Panc1 (cell line): ENCODE measurements around the gene ZYG11B. TPM values are rescaled to one million over a fixed set of nuclear protein-coding genes. Genes with fewer than 3 reads are reported as not detected.

ENCODE experiments used
- ATAC-seq: fragments of 200-7000 bp; cut with Tn5 transposase; 2 replicates; pipeline ENCODE4 v1.9.1; 2020; ENCODE audit warnings: mild to moderate bottlenecking, moderate library complexity
- BruUV-seq: library from RNA; stranded (reverse); fragments of 400-500 nt; replicated peaks from 2 replicates; lab custom pipeline; 2021; lab: Mats Ljungman, UMichigan
- CTCF ChIA-PET: fragments of 300-600 bp; sonication (Branson Sonifier 250); formaldehyde crosslinking; loops from one replicate; lab custom pipeline; 2022; ENCODE audit warnings: antibody characterized with exemption; lab: Charles Lee
- POLR2A ChIA-PET: fragments of 300-600 bp; sonication (Branson Sonifier 250); formaldehyde crosslinking; loops from one replicate; lab custom pipeline; 2022; ENCODE audit warnings: antibody characterized with exemption; lab: Charles Lee
- DNase-seq: peaks from one replicate; pipeline ENCODE4 v3.0.0-alpha.2; 2010; ENCODE audit warnings: low read depth, low spot score
- H3K27ac ChIP-seq: 2 replicates; pipeline ENCODE4 v1.5.1; 2011; ENCODE audit warnings: mild to moderate bottlenecking, low read length, inconsistent platforms
- H3K27me3 ChIP-seq: fragments of 200-500 bp; sonication (Bioruptor generic); 2 replicates; pipeline ENCODE4 v1.6.0; 2014; ENCODE audit warnings: low read length, inconsistent platforms; ENCODE audit not compliant: control insufficient read depth, insufficient read depth
- H3K36me3 ChIP-seq: fragments of 200-500 bp; sonication (Bioruptor generic); 2 replicates; pipeline ENCODE4 v1.5.1; 2014; ENCODE audit warnings: inconsistent platforms, mild to moderate bottlenecking, low read length, moderate library complexity; ENCODE audit not compliant: control insufficient read depth, insufficient read depth
- H3K4me1 ChIP-seq: 2 replicates; pipeline ENCODE4 v1.5.1; 2011; ENCODE audit warnings: inconsistent platforms, mild to moderate bottlenecking, low read length, moderate library complexity; ENCODE audit not compliant: control insufficient read depth, insufficient read depth
- H3K4me3 ChIP-seq, 2 experiments: 2 replicates each; pipeline ENCODE4 v1.5.1; 2011 to 2012; ENCODE audit warnings: low read depth in 2 of 2, low read length in 2 of 2, mild to moderate bottlenecking in 2 of 2, inconsistent platforms in 1 of 2, moderate library complexity in 1 of 2
- H3K9me3 ChIP-seq: fragments of 200-500 bp; sonication (Bioruptor generic); 2 replicates; pipeline ENCODE4 v1.5.1; 2014; ENCODE audit warnings: low read depth, mild to moderate bottlenecking, inconsistent platforms, low read length, moderate library complexity; ENCODE audit not compliant: control insufficient read depth, insufficient read depth
- CTCF ChIP-seq: fragments of 450-650 bp; IDR thresholded peaks from 2 replicates; pipeline ENCODE4 v1.5.1; 2017; ENCODE audit warnings: mild to moderate bottlenecking
- POLR2AphosphoS5 ChIP-seq: IDR thresholded peaks from 2 replicates; pipeline ENCODE4 v1.6.1; 2012; ENCODE audit warnings: mild to moderate bottlenecking, low read depth, low read length, moderate library complexity
- REST ChIP-seq, 2 experiments: IDR thresholded peaks; 2 replicates each; pipeline ENCODE4 v1.6.1; 2011 to 2012; ENCODE audit warnings: low read depth in 2 of 2, control low read depth in 1 of 2, low read length in 1 of 2, mild to moderate bottlenecking in 1 of 2, moderate library complexity in 1 of 2; ENCODE audit not compliant: insufficient read depth in 1 of 2
- SIN3A ChIP-seq: IDR thresholded peaks from 2 replicates; pipeline ENCODE4 v1.6.1; 2012; ENCODE audit warnings: low read depth, mild to moderate bottlenecking, low read length, moderate library complexity, borderline replicate concordance; ENCODE audit not compliant: insufficient read depth
- TCF7L2 ChIP-seq: IDR thresholded peaks from 2 replicates; pipeline ENCODE4 v1.6.1; 2011; ENCODE audit warnings: mild to moderate bottlenecking, low read depth, low read length, inconsistent platforms
- in situ Hi-C: cut with HindIII; loops from 2 replicates; pipeline ENCODE4 v1.10.0; 2016; ENCODE audit warnings: low sequenced_read_pairs, low pct_unique_long_range_greater_than_20kb
- intact Hi-C: fragments of 100-400 bp; cut with micrococcal nuclease; formaldehyde crosslinking; loops from one replicate; pipeline ENCODE4 v1.10.0; 2022; ENCODE audit not compliant: unreplicated experiment
- total RNA-seq: library from RNA; stranded (reverse); gene quantifications from one replicate; pipeline ENCODE4 v1.2.1, GENCODE V29; 2021; ENCODE audit not compliant: unreplicated experiment

Gene ZYG11B
- total RNA-seq, 1 experiment from 2014 or later = 30.7 TPM

- H3K36me3 ChIP-seq = no peaks in the 10 kb centered on the region
- no peaks in the 10 kb centered on the region for H3K27me3 ChIP-seq
- intact Hi-C loops (no loop called here), in situ Hi-C loops (no loop called here)
- peaks cover 9% of the 10 kb centered on the region for H3K4me1 ChIP-seq
- no peak overlapping the region for H3K27ac ChIP-seq
- TF ChIP-seq CTCF (no peak), REST (IDR thresholded peaks at IDR 0.05; ENCODE audit: insufficient read depth in 1 of 2, low read depth in 2 of 2, low read length in 1 of 2) (no peak), SIN3A (no peak), POLR2AphosphoS5 (no peak), TCF7L2 (no peak)
- ATAC-seq (no peak), DNase-seq (no peak)
- no peaks in the 10 kb centered on the region for H3K9me3 ChIP-seq
- POLR2A ChIA-PET = no interaction called here
- BruUV-seq = no TSS peak
- CTCF ChIA-PET = no interaction called here
- no peak overlapping the region for H3K4me3 ChIP-seq
Measured at GRCh38 chr1:52723260-52723659, 3.0 kb upstream of the ZYG11B start.

GRCh38 chr1:52725903-52726264 is 369 bp upstream of the ZYG11B start:
- H3K36me3 ChIP-seq = no peaks in the 10 kb centered on the region
- peak overlapping the region; percentile 79 for H3K27ac ChIP-seq
- H3K4me1 ChIP-seq = peaks cover 9% of the 10 kb centered on the region
- TF ChIP-seq SIN3A (no peak), POLR2AphosphoS5 (no peak), CTCF (no peak), REST (IDR thresholded peaks at IDR 0.05; ENCODE audit: insufficient read depth in 1 of 2, low read depth in 2 of 2, low read length in 1 of 2) (no peak), TCF7L2 (no peak)
- BruUV-seq = no TSS peak
- H3K9me3 ChIP-seq = no peaks in the 10 kb centered on the region
- ChIA-PET CTCF (interaction anchor here (0.6 kb wide), 1 partner anchor 24 kb away, joined by 13 read pairs; no protein-coding TSS in a partner anchor), POLR2A (no interaction called here)
- ATAC-seq (no peak; the same call in 1 of the 2 replicates), DNase-seq (no peak)
- intact Hi-C loops = no loop called here
- in situ Hi-C loops = no loop called here
- no peaks in the 10 kb centered on the region for H3K27me3 ChIP-seq
- peak overlapping the region; percentile 51 to 92 for H3K4me3 ChIP-seq
